Parathyroid adenoma (tissue), 2 donors: ENCODE data around the gene CLBA1.

Experiments used
- H2AFZ ChIP-seq: fragments of 300-600 bp; sonication (generic); one replicate; pipeline ENCODE4 v1.7.0; 2017; ENCODE audit warnings: antibody characterized with exemption, mild to moderate bottlenecking
- H3K27ac ChIP-seq: fragments of 300-600 bp; sonication (generic); one replicate; pipeline ENCODE4 v1.7.0; 2017
- H3K27me3 ChIP-seq: fragments of 300-600 bp; sonication (generic); one replicate; pipeline ENCODE4 v1.7.0; 2017; ENCODE audit warnings: low read length; ENCODE audit not compliant: control insufficient read depth, insufficient read depth
- H3K36me3 ChIP-seq: fragments of 300-600 bp; sonication (generic); one replicate; pipeline ENCODE4 v1.7.0; 2017; ENCODE audit warnings: low read length; ENCODE audit not compliant: control insufficient read depth, insufficient read depth
- H3K4me1 ChIP-seq: fragments of 300-600 bp; sonication (generic); one replicate; pipeline ENCODE4 v1.7.0; 2017; ENCODE audit warnings: control low read depth
- H3K4me2 ChIP-seq: fragments of 300-600 bp; sonication (generic); one replicate; pipeline ENCODE4 v1.7.0; 2017; ENCODE audit warnings: low read length
- H3K4me3 ChIP-seq: fragments of 300-600 bp; sonication (generic); one replicate; pipeline ENCODE4 v1.7.0; 2017; ENCODE audit warnings: low read depth, low read length
- H3K79me2 ChIP-seq: fragments of 300-600 bp; sonication (generic); one replicate; pipeline ENCODE4 v1.7.0; 2017; ENCODE audit warnings: control low read depth
- H3K9ac ChIP-seq: fragments of 300-600 bp; sonication (generic); one replicate; pipeline ENCODE4 v1.7.0; 2017; ENCODE audit warnings: mild to moderate bottlenecking
- H3K9me3 ChIP-seq: fragments of 300-600 bp; sonication (generic); one replicate; pipeline ENCODE4 v1.7.0; 2017; ENCODE audit warnings: low read length; ENCODE audit not compliant: control insufficient read depth
- TF ChIP-seq, protein P1 (sequence below): fragments of 300-600 bp; sonication (generic); IDR thresholded peaks from one replicate; pipeline ENCODE4 v1.7.0; 2017; ENCODE audit warnings: antibody characterized with exemption, mild to moderate bottlenecking
- donor health status: primary hyperparathyroidism.

Gene CLBA1

DNA sequence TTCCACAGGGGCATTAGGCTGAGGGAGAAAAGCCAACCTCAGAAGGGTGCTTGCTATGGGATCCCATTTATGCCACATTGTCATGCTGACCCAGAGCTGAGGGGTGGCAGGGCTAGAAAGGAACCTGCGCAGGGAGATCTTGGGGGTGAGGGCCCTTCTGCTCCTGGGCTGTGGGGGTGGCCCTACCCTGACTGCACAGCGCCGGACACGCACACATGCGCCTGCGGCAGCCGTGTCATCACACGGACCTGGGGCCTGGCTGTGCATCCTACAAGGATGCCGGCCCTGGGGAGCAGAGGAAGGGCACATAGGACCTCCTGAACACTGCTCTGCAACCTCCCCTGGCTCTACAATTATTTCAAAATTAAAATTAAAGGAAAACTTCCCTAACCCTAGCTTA lies 28.4 kb downstream of the CLBA1 start:
- no peak overlapping the region for H3K4me3 ChIP-seq
- H3K4me1 ChIP-seq = no peaks in the 10 kb centered on the region
- no peaks in the 10 kb centered on the region for H3K27me3 ChIP-seq
- no peaks in the 10 kb centered on the region for H3K36me3 ChIP-seq
- H3K27ac ChIP-seq = no peak overlapping the region
- H3K9me3 ChIP-seq = no peaks in the 10 kb centered on the region
- TF ChIP-seq, protein P1, sequence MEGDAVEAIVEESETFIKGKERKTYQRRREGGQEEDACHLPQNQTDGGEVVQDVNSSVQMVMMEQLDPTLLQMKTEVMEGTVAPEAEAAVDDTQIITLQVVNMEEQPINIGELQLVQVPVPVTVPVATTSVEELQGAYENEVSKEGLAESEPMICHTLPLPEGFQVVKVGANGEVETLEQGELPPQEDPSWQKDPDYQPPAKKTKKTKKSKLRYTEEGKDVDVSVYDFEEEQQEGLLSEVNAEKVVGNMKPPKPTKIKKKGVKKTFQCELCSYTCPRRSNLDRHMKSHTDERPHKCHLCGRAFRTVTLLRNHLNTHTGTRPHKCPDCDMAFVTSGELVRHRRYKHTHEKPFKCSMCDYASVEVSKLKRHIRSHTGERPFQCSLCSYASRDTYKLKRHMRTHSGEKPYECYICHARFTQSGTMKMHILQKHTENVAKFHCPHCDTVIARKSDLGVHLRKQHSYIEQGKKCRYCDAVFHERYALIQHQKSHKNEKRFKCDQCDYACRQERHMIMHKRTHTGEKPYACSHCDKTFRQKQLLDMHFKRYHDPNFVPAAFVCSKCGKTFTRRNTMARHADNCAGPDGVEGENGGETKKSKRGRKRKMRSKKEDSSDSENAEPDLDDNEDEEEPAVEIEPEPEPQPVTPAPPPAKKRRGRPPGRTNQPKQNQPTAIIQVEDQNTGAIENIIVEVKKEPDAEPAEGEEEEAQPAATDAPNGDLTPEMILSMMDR = no peak
- no peak overlapping the region for H2AFZ ChIP-seq
- H3K4me2 ChIP-seq = no peak overlapping the region
- no peak overlapping the region for H3K9ac ChIP-seq
- H3K79me2 ChIP-seq = peaks cover 7% of the 10 kb centered on the region

DNA sequence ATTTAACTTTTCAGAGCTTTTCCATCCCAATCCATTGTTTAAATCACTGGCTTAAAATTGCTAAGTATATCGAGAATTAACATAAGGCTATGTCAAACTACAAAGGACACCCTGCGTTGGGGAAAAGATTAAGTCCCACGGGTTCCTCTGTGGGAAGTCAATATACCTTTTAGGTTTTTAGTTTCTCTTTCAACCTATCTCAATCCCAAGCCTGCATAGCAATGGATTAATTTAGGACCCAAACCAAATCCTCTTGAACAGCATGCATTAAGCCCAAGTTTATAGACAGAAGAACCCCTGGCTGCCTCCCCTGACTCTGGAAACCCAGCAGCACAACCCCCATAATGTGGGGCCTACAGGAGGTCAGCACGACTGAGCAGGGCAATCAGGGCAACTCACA lies 29.0 kb downstream of the CLBA1 start:
- no peaks in the 10 kb centered on the region for H3K9me3 ChIP-seq
- no peak overlapping the region for H3K4me3 ChIP-seq
- H3K4me1 ChIP-seq = no peaks in the 10 kb centered on the region
- no peak overlapping the region for H3K9ac ChIP-seq
- peaks cover 11% of the 10 kb centered on the region for H3K79me2 ChIP-seq
- H3K27ac ChIP-seq = no peak overlapping the region
- H2AFZ ChIP-seq = no peak overlapping the region
- no peak overlapping the region for H3K4me2 ChIP-seq
- no peaks in the 10 kb centered on the region for H3K36me3 ChIP-seq
- H3K27me3 ChIP-seq = no peaks in the 10 kb centered on the region
- TF ChIP-seq, protein P1 = no peak

DNA sequence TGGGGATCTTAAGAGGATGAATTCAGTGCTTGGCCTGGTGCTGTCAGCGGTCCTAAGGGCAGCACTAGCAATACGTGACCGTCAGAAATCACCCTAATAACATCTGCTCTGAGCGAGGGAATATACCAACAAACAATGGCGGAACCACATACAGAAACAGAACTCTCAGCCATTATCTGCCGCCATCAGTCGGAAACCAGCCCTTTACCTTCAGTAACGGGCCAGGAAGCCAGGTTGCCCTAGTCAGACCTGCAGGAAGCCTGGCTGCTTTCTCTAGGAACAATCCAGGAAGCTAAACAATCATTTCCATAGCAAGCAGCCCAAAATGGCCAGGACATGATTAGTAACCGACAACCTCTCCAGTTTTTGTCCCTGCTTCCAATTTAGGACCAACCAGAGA lies 29.7 kb downstream of the CLBA1 start:
- Histone ChIP-seq H3K4me1 (no peaks in the 10 kb centered on the region), H3K4me3 (no peak overlapping the region), H3K27ac (no peak overlapping the region)

DNA sequence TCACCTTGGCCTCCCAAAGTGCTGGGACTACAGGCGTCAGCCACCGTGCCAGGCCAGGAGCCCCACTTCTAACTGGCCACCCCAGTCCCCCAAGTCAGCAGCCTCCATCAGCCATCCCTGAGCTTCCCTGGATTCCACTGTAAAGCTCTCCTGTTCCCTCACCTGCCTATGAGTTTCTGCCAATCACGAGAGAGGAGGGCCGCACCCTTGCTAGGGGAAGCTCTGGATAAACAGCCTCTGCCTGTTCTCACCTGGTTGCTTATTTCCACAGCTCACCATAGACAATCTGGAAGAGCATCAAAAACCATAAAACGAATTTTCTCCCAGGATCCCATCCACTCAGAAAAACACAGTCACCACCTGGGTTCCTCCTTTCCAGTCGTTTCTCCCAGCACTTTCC lies 30.3 kb downstream of the CLBA1 start:
- Histone ChIP-seq H3K9ac (no peak overlapping the region), H2AFZ (no peak overlapping the region), H3K4me2 (no peak overlapping the region), H3K4me3 (no peak overlapping the region), H3K4me1 (no peaks in the 10 kb centered on the region), H3K79me2 (peaks cover 18% of the 10 kb centered on the region), H3K9me3 (no peaks in the 10 kb centered on the region), H3K27me3 (no peaks in the 10 kb centered on the region), H3K36me3 (no peaks in the 10 kb centered on the region), H3K27ac (no peak overlapping the region)
- TF ChIP-seq, protein P1 = no peak

More for the DNA sequence above, 29.7 kb downstream of the CLBA1 start:
- TF ChIP-seq, protein P1 = no peak
- Histone ChIP-seq H3K36me3 (no peaks in the 10 kb centered on the region), H3K4me2 (no peak overlapping the region), H3K79me2 (peaks cover 17% of the 10 kb centered on the region), H2AFZ (no peak overlapping the region), H3K9me3 (no peaks in the 10 kb centered on the region), H3K9ac (no peak overlapping the region), H3K27me3 (no peaks in the 10 kb centered on the region)

DNA sequence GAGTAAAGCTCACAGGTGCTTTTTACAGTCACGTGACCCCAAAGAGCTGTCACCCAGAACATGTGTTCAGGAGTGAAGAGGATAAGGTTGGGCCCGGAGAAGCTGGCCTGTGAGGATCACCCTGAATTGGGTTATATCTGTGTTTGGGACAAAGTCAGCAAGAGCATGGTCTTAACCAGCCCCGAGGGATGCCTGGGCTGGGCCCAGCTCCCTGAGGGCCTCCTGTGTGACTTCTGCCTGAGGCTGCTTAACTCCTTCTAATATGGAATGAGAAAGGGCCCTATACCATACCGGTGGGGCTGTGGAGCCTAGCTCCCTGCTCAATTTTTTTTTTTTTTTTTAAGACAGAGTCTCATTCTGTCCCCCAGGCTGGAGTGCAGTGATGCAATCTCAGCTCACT lies 32.8 kb downstream of the CLBA1 start:
- TF ChIP-seq, protein P1 = no peak
- Histone ChIP-seq H3K36me3 (no peaks in the 10 kb centered on the region), H3K4me1 (no peaks in the 10 kb centered on the region), H2AFZ (no peak overlapping the region), H3K27me3 (no peaks in the 10 kb centered on the region), H3K9ac (no peak overlapping the region), H3K27ac (no peak overlapping the region), H3K4me2 (no peak overlapping the region), H3K9me3 (no peaks in the 10 kb centered on the region), H3K4me3 (no peak overlapping the region), H3K79me2 (peaks cover 18% of the 10 kb centered on the region)
